HG03571 (cell line): Measurements from ENCODE around the gene KCNS3.

Source experiments
- ATAC-seq: cut with Tn5 transposase; IDR thresholded peaks from one replicate; pipeline ENCODE4 v1.9.1; 2021; ENCODE audit not compliant: unreplicated experiment

The KCNS3 gene

GRCh38 chr2:17877811-17878280 lies 621 bp upstream of the KCNS3 start:
- ATAC-seq = peak; percentile 11

GRCh38 chr2:17879137-17879912 lies 858 bp downstream of the KCNS3 start:
- ATAC-seq = no peak

DNA sequence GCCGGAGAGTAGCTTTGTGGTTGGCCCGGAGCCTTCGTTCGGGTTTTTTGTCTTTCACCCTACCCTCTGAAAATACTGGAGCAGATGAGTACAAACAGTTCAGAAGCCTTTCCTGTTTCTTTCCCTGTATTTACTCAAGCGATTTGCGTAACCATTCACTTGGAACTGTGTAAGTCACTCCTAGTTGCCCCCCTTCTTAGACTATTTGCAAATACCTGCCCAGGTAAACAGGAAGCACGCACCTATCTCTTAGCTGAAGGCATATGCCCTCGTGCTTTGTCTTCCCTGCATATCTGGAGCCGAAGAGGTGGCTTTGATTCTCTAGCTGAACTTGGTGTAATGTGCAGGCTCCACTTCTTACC lies 1.4 kb downstream of the KCNS3 start:
- ATAC-seq = no peak

DNA sequence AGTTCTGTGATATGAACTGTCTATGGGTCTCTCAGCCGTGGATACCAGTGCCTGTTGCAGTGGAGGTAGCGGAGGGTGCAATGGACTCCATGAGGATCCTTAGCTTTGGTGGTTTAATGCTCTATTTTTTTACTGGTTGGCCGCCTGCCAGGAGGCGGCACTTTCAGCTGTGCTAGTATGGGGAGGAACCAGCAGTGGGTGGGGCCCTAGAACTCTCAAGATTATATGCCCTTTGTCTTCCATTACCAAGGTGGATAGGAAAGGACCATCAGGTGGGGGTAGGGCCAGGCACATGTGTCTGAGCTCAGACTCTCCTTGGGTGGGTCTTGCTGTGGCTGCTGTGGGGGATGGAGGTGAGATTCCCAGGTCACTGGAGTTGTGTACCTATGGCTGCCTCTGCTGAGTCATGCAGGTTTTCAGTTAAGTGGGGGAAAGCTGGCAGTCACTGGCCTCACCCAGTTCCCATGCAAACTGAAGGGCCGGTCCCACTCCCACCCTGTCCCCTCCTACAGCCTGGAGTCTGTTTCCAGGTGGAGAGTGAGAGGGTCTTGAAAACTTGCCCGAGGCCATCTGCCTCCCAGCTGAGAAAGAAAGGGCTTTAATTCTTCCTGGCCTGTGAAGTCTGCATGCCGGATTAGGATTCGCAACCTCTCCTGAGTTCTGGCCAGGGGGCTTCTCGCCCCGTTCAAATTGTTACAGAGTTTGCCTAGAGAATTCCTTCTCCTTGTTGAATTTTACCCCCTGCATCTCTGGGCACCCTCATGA lies 14.5 kb downstream of the KCNS3 start:
- ATAC-seq = no peak

DNA sequence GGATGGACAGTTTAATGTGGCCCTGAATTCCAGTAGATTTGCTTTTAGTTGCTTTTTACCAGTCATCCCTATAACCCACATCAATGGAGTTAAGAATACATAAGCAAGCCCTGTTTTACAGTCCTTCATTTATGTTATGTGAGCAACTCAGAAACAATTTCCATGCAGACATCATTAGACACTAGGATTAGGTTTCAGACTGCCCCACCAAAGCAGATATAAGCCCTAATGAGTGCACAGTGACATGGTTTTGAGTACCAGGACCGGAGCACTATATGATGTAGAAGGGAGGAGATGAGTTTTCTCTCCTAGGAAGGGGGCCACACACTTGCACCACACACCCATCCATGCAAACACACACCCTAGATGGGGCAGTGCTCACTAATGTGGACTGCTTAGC lies 15.5 kb downstream of the KCNS3 start:
- no peak for ATAC-seq

DNA sequence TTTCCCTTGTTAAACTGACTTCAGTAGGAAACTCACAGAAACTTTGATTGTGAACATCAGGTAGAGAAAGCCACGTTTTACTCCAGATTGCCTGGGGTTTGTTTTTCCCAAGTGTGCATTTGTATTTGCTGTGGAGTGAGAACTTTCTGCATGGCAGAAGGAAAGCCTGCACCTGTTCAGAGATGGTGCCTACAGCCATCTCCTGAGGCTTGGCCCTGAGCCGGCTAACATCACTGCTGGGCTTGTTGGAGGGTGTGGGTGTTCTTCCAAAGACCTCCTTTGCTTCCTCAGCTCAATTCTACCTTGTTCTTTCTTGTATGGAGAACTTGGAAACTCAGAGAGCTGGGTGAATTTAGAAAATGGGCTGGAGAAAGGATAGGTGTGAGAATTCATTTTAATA lies 16.1 kb downstream of the KCNS3 start:
- no peak for ATAC-seq

DNA sequence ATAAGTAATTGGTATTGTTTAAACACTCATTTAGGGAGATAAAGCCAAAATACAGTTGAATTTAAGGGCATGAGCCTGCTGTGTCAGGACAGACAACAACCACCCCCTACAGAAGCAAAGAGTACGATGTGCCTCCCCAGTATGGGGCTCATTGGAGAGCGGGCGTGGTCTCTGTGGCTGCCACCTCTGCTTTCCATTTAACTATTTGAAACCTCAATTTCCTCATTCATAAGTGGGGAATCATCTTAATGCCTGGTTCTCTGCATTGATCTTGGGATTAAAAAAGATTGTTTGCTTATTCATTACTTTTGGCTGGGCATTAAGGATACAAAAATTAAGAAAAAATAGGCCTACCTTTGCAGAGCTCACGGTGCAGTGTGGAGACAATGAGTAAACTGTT lies 21.4 kb downstream of the KCNS3 start:
- no peak for ATAC-seq

- no peak for ATAC-seq
Observed at GRCh38 chr2:17901246-17901645, 22.8 kb downstream of the KCNS3 start.

- ATAC-seq = no peak
Observed at GRCh38 chr2:17910980-17911379, 32.5 kb downstream of the KCNS3 start.

DNA sequence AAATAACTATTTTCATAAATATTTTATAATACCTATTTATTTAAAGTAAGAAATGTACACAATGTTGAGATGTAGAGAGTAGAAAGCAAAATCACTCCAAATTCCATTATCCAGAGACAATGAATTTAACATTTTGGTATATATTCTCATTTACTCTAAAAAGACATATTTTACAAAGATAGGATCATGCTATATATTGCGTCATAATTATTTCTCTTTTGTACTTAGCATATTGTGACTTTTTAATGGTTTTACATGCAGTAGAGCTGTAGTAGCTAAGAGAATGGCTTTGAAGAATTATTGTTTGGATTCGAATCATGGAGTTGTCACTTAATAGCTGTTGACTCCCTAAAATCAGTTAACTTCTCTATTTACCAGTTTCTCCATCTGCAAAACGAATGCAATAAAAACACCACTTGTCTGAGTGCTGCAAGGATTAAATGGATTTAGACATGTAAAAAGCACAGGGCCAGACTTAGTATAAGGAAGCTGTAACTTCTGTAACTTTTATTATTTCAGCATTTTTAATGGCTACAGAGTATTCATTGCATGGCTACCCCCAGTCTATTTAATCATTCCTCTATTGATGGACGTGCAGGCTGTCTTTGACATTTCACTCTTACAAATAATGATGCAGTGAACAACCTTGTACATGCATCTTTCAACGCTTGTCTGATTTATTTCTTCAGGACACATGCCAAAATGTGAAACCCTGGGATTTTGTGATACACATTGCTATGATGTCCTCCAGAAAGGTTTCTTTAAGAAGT lies 33.2 kb downstream of the KCNS3 start:
- peak; percentile 14 for ATAC-seq

- ATAC-seq = peak; percentile 93
Observed at GRCh38 chr2:17912266-17912691, 33.8 kb downstream of the KCNS3 start.

- ATAC-seq = no peak
Observed at GRCh38 chr2:17915099-17915498, 36.6 kb downstream of the KCNS3 start.

GRCh38 chr2:17915811-17916518 lies 37.5 kb downstream of the KCNS3 start:
- ATAC-seq = no peak

DNA sequence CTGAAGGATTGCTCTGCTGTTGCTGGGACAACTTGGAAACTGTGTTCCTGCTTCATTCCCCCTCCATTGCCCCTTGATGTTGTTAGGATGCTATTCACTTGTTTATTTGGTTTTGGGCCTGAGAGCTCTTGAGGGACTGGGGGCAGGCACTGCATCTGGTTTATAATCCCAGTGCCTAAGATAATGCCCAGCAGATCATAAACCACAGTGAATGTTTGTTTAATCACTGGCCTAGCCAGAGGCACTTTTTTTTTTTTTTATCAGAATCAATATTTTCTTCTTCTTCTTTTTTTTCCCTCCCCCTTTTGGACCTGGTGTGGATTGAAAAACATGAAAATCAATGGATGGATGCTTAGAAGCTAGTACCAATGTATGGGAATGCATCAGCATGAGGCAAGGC lies 38.1 kb downstream of the KCNS3 start:
- no peak for ATAC-seq

- no peak for ATAC-seq
Observed at GRCh38 chr2:17918789-17919188, 40.3 kb downstream of the KCNS3 start.

- no peak for ATAC-seq
Observed at GRCh38 chr2:17930773-17931172, 52.3 kb downstream of the KCNS3 start.

DNA sequence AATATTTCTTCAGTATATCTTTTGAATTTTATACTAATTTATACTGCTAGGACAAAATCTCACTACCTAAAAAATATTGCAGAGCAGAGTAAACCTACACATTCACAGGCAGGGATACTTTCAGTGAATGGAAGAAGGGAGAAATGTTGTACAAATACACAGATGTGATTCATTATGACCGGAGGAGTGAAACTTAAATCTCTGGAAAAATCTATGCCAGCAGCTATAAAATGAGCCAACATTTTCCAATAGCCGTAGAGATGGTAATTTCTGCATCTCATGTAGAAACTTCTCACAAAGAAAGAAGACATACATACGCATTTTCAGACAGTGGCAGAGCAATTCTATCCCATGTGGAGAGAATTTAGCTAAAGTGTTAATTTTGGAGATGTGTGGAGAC lies 54.8 kb downstream of the KCNS3 start:
- no peak for ATAC-seq

GRCh38 chr2:17934721-17935120 lies 56.3 kb downstream of the KCNS3 start:
- ATAC-seq = no peak

DNA sequence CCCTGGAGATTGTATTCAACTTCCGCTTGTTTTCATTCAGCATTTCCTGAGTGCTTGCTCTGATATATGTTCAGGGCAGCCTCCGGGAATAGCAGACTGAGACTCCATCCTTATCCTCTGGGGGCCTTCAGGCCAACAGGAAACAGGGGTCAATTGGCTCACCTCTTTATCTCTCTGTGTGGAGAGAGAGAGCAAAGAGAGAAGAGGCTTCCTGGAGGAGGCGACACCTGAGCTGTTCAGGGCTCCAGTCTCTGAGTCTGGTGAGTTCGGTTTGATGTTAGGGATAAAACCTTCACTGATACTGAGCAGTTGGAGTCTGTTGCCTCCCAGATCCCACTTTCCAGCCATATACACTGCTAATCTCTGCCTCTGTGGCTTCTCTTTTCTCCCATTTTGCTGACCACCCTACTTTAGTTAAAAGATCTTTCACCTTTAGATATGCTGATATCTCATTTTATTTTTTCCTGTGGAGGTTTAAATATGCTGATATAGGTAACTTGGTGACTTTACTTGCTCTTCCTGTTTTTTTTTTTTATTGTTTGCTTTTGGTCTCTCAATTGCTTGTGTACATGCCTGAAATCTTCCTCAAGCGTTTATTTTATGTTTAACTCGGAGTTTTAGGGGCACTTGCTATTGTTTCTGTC lies 56.9 kb downstream of the KCNS3 start:
- no peak for ATAC-seq

- ATAC-seq = no peak
Observed at GRCh38 chr2:17936599-17936998, 58.1 kb downstream of the KCNS3 start.
